Measurements from ENCODE around the gene FAT3. TPM values are rescaled to one million over a fixed set of nuclear protein-coding genes. Genes with fewer than 3 reads are reported as not detected.

FAT3 gene
- total and polyA plus RNA-seq, 10 of the 15 experiments (the other 5 are each of a cell fraction or from before 2014, with no cell fraction given) = under 0.01 to 0.04 (median 0.01) TPM; not detected in 7

- H3K27me3 ChIP-seq (replicated peaks in 1 of 2; ENCODE audit: control insufficient read depth in 2 of 2, insufficient read depth in 2 of 2, low read length in 1 of 2) = no peaks in the 10 kb centered on the region
- no peaks in the 10 kb centered on the region for H3K79me2 ChIP-seq (ENCODE audit: control insufficient read depth, insufficient read depth, low read length)
- H3K4me3 ChIP-seq = no peak overlapping the region
- no peaks in the 10 kb centered on the region for H3K36me3 ChIP-seq (ENCODE audit: control insufficient read depth in 2 of 2, insufficient read depth in 2 of 2, low read length in 1 of 2)
- H3K4me1 ChIP-seq (ENCODE audit: control insufficient read depth, insufficient read depth, low read length) = no peaks in the 10 kb centered on the region
- no peak for FAIRE-seq
- H3K4me2 ChIP-seq (ENCODE audit: control insufficient read depth, insufficient read depth) = no peak overlapping the region
- POLR2A ChIA-PET = no interaction called here
- in situ Hi-C loops (cut with MboI) (no loop called here), intact Hi-C loops (cut with micrococcal nuclease; ENCODE audit: unreplicated experiment) (no loop called here)
- no peak overlapping the region for H2AFZ ChIP-seq (ENCODE audit: control insufficient read depth, low read depth, low read length)
- ATAC-seq = no peak
- BruUV-seq (replicated peaks) = no TSS peak
- WGBS (ENCODE audit: insufficient coverage, insufficient replicate concordance, low lambda C conversion rate, missing lambda C conversion rate) = 19% methylated on average over 4 of the region's 4 CpGs
- no peaks in the 10 kb centered on the region for H3K9me3 ChIP-seq (replicated peaks; ENCODE audit: control insufficient read depth, insufficient read depth, low read length)
- CTCF ChIA-PET = no interaction called here
- DNase-seq (ENCODE audit: low read depth, low spot score) = no peak
- H4K20me1 ChIP-seq (ENCODE audit: control insufficient read depth, insufficient read depth) = no peaks in the 10 kb centered on the region
- RAD21 ChIA-PET (ENCODE audit: unreplicated experiment) = no interaction called here
- no peak overlapping the region for H3K9ac ChIP-seq (ENCODE audit: control insufficient read depth, insufficient read depth, low read length)
- SMC1A ChIA-PET (ENCODE audit: uncharacterized antibody, unreplicated experiment) = interaction anchor here (0.6 kb wide), 1 partner anchor 14 kb away, joined by 3 read pairs; no protein-coding TSS in a partner anchor
- H3K27ac ChIP-seq (ENCODE audit: control insufficient read depth, insufficient read depth) = no peak overlapping the region
- no peak for TF ChIP-seq TAF1 (IDR thresholded peaks at IDR 0.05; ENCODE audit: borderline replicate concordance, low read depth, low read length)
- TF ChIP-seq EED (IDR thresholded peaks at IDR 0.05; ENCODE audit: low read depth) = no peak
- TF ChIP-seq MEF2B (IDR thresholded peaks at IDR 0.05; ENCODE audit: partially characterized antibody, poor library complexity, severe bottlenecking) = no peak
- TF ChIP-seq LARP7 (IDR thresholded peaks at IDR 0.05) = no peak
- no peak for TF ChIP-seq TCF7 (IDR thresholded peaks at IDR 0.05; ENCODE audit: borderline replicate concordance)
- TF ChIP-seq CREM (IDR thresholded peaks at IDR 0.05; ENCODE audit: low read depth) = no peak
- TF ChIP-seq ETV6 (conservative IDR thresholded peaks at IDR 0.05 in 1 of 2, IDR thresholded peaks at IDR 0.05 in 1 of 2; ENCODE audit: borderline replicate concordance in 1 of 2, low read depth in 1 of 2) = no peak
- TF ChIP-seq, protein P1, sequence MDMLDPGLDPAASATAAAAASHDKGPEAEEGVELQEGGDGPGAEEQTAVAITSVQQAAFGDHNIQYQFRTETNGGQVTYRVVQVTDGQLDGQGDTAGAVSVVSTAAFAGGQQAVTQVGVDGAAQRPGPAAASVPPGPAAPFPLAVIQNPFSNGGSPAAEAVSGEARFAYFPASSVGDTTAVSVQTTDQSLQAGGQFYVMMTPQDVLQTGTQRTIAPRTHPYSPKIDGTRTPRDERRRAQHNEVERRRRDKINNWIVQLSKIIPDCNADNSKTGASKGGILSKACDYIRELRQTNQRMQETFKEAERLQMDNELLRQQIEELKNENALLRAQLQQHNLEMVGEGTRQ (IDR thresholded peaks at IDR 0.05; ENCODE audit: borderline replicate concordance, low read depth, low read length) = no peak
- no peak for TF ChIP-seq MTA2 (IDR thresholded peaks at IDR 0.05; ENCODE audit: low read depth)
- TF ChIP-seq POLR2AphosphoS2 (IDR thresholded peaks at IDR 0.05; ENCODE audit: low read depth, low read length) = no peak
- TF ChIP-seq, protein P2, sequence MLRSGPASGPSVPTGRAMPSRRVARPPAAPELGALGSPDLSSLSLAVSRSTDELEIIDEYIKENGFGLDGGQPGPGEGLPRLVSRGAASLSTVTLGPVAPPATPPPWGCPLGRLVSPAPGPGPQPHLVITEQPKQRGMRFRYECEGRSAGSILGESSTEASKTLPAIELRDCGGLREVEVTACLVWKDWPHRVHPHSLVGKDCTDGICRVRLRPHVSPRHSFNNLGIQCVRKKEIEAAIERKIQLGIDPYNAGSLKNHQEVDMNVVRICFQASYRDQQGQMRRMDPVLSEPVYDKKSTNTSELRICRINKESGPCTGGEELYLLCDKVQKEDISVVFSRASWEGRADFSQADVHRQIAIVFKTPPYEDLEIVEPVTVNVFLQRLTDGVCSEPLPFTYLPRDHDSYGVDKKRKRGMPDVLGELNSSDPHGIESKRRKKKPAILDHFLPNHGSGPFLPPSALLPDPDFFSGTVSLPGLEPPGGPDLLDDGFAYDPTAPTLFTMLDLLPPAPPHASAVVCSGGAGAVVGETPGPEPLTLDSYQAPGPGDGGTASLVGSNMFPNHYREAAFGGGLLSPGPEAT (IDR thresholded peaks at IDR 0.05; ENCODE audit: low read depth) = no peak
- TF ChIP-seq RCOR1 (conservative IDR thresholded peaks at IDR 0.05; ENCODE audit: low read depth, low read length) = no peak
- TF ChIP-seq DPF2 (IDR thresholded peaks at IDR 0.05) = no peak
- TF ChIP-seq PML (IDR thresholded peaks at IDR 0.05; ENCODE audit: low read length) = no peak
- TF ChIP-seq POU2F2 (IDR thresholded peaks at IDR 0.05; ENCODE audit: borderline replicate concordance, low read depth, low read length) = no peak
- TF ChIP-seq, protein P3, sequence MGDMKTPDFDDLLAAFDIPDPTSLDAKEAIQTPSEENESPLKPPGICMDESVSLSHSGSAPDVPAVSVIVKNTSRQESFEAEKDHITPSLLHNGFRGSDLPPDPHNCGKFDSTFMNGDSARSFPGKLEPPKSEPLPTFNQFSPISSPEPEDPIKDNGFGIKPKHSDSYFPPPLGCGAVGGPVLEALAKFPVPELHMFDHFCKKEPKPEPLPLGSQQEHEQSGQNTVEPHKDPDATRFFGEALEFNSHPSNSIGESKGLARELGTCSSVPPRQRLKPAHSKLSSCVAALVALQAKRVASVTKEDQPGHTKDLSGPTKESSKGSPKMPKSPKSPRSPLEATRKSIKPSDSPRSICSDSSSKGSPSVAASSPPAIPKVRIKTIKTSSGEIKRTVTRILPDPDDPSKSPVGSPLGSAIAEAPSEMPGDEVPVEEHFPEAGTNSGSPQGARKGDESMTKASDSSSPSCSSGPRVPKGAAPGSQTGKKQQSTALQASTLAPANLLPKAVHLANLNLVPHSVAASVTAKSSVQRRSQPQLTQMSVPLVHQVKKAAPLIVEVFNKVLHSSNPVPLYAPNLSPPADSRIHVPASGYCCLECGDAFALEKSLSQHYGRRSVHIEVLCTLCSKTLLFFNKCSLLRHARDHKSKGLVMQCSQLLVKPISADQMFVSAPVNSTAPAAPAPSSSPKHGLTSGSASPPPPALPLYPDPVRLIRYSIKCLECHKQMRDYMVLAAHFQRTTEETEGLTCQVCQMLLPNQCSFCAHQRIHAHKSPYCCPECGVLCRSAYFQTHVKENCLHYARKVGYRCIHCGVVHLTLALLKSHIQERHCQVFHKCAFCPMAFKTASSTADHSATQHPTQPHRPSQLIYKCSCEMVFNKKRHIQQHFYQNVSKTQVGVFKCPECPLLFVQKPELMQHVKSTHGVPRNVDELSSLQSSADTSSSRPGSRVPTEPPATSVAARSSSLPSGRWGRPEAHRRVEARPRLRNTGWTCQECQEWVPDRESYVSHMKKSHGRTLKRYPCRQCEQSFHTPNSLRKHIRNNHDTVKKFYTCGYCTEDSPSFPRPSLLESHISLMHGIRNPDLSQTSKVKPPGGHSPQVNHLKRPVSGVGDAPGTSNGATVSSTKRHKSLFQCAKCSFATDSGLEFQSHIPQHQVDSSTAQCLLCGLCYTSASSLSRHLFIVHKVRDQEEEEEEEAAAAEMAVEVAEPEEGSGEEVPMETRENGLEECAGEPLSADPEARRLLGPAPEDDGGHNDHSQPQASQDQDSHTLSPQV (IDR thresholded peaks at IDR 0.05) = no peak
- no peak for TF ChIP-seq RUNX3 (IDR thresholded peaks at IDR 0.05; ENCODE audit: low read length)
- TF ChIP-seq SKIL (IDR thresholded peaks at IDR 0.05; ENCODE audit: low read depth, poor library complexity, severe bottlenecking) = no peak
These were observed 29.3 kb downstream of the FAT3 start for GRCh38 chr11:92253945-92254344.
